HepG2 (cell line): ENCODE measurements around the gene BATF2. TPM values are rescaled to one million over a fixed set of nuclear protein-coding genes. Genes with fewer than 3 reads are reported as not detected.
A peak's percentile ranks its signal among the peaks of the same experiment; 100 is the strongest.

Experiments used
- CHD2 ChIP-seq: IDR thresholded peaks from 2 replicates; pipeline ENCODE4 v1.6.1; 2011; ENCODE audit warnings: low read depth, low read length, improper control_type of control experiment
- ELF3 ChIP-seq: IDR thresholded peaks from 2 replicates; pipeline ENCODE4 v1.6.1; 2016; ENCODE audit warnings: missing genetic modification reagents, missing compliant biosample characterization
- GABPA ChIP-seq, 2 experiments: IDR thresholded peaks; 2 replicates each; pipeline ENCODE4 v1.6.1; 2011 to 2016; ENCODE audit warnings: low read depth in 2 of 2, low read length in 1 of 2, missing biosample characterization in 1 of 2, missing genetic modification characterization in 1 of 2
- GRHL1 ChIP-seq: sonication (generic); formaldehyde crosslinking; conservative IDR thresholded peaks from 2 replicates; pipeline ENCODE4 v1.8.0; 2022; ENCODE audit warnings: missing genetic modification reagents
- MEIS1 ChIP-seq: sonication (generic); formaldehyde crosslinking; IDR thresholded peaks from 2 replicates; pipeline ENCODE4 v1.9.0; 2021; ENCODE audit warnings: mild to moderate bottlenecking, missing genetic modification reagents, moderate library complexity, borderline replicate concordance
- NFE2L2 ChIP-seq: fragments of 150-350 bp; IDR thresholded peaks from 2 replicates; pipeline ENCODE4 v1.6.1; 2014; ENCODE audit warnings: low read length
- PAX8 ChIP-seq: sonication (generic); formaldehyde crosslinking; IDR thresholded peaks from 2 replicates; pipeline ENCODE4 v1.8.0; 2022; ENCODE audit warnings: mild to moderate bottlenecking, missing genetic modification reagents, borderline replicate concordance
- THRA ChIP-seq: sonication (generic); formaldehyde crosslinking; IDR thresholded peaks from 2 replicates; pipeline ENCODE4 v1.4.0; 2020; ENCODE audit warnings: missing genetic modification reagents, borderline replicate concordance
- ZFAT ChIP-seq: sonication (generic); formaldehyde crosslinking; conservative IDR thresholded peaks from 2 replicates; pipeline ENCODE4 v1.8.1; 2023; ENCODE audit warnings: missing genetic modification reagents, inconsistent platforms
- ZKSCAN1 ChIP-seq: fragments of 150-350 bp; IDR thresholded peaks from 2 replicates; pipeline ENCODE4 v1.6.1; 2014; ENCODE audit warnings: low read length
- ZNF326 ChIP-seq: sonication (generic); formaldehyde crosslinking; IDR thresholded peaks from 2 replicates; pipeline ENCODE4 v1.4.0; 2020; ENCODE audit warnings: missing genetic modification reagents, borderline replicate concordance
- ZNF335 ChIP-seq: sonication (generic); formaldehyde crosslinking; IDR thresholded peaks from 2 replicates; pipeline ENCODE4 v1.4.0; 2020; ENCODE audit warnings: missing genetic modification reagents
- ZNF354B ChIP-seq: sonication (generic); formaldehyde crosslinking; IDR thresholded peaks from 2 replicates; pipeline ENCODE4 v1.8.0; 2022; ENCODE audit warnings: mild to moderate bottlenecking, missing genetic modification reagents
- ZNF530 ChIP-seq: sonication (generic); formaldehyde crosslinking; IDR thresholded peaks from 2 replicates; pipeline ENCODE4 v1.5.0; 2020; ENCODE audit warnings: low read depth, mild to moderate bottlenecking, missing genetic modification reagents
- ZNF629 ChIP-seq: sonication (generic); formaldehyde crosslinking; conservative IDR thresholded peaks from 2 replicates; pipeline ENCODE4 v1.5.0; 2020; ENCODE audit warnings: missing genetic modification reagents
- ZNF678 ChIP-seq: sonication (generic); formaldehyde crosslinking; IDR thresholded peaks from 2 replicates; pipeline ENCODE4 v1.4.0; 2020; ENCODE audit warnings: mild to moderate bottlenecking, missing genetic modification reagents
- ZNF75D ChIP-seq: sonication (generic); formaldehyde crosslinking; IDR thresholded peaks from 2 replicates; pipeline ENCODE4 v1.8.1; 2023; ENCODE audit warnings: missing genetic modification reagents, mild to moderate bottlenecking, borderline replicate concordance
- ZNF792 ChIP-seq: IDR thresholded peaks from 2 replicates; pipeline ENCODE4 v1.6.1; 2016
- polyA plus RNA-seq, 8 experiments: library from polyadenylated mRNA; depleted of rRNA in 3 of 8; stranded (reverse) in 7 of 8; unstranded in 1 of 8; fragments of >200 nt; fragmentation: Illumina TruSeq in 4 of 8; extraction: Trizol in 4 of 8; gene quantifications; 2 replicates each; pipeline versions ENCODE4 v1.2.1 to v1.2.3, GENCODE V29; 2011 to 2016; ENCODE audit warnings: low read depth in 4 of 8, missing spikeins in 1 of 8, mixed read lengths in 1 of 8; ENCODE audit not compliant: insufficient read depth in 1 of 8
- total RNA-seq, 5 experiments: library from RNA; depleted of rRNA; stranded (reverse); fragments of >200 nt; fragmentation: Illumina TruSeq; extraction: Trizol; gene quantifications; 2 replicates each; pipeline ENCODE4 v1.2.3, GENCODE V29; 2016; ENCODE audit warnings: low read depth in 1 of 5
- TF ChIP-seq, protein P1 (sequence below), 2 experiments: sonication (generic) in 1 of 2; formaldehyde crosslinking in 1 of 2; IDR thresholded peaks; 2 replicates each; pipeline versions ENCODE4 v1.4.0 to v1.6.1; 2018 to 2020; ENCODE audit warnings: missing genetic modification reagents in 2 of 2, borderline replicate concordance in 1 of 2, low read depth in 1 of 2, mild to moderate bottlenecking in 1 of 2, missing biosample characterization in 1 of 2
- TF ChIP-seq, protein P2 (sequence below): IDR thresholded peaks from 2 replicates; pipeline ENCODE4 v1.6.1; 2016; ENCODE audit warnings: low read depth, borderline replicate concordance
- TF ChIP-seq, protein P3 (sequence below): IDR thresholded peaks from 2 replicates; pipeline ENCODE4 v1.6.1; 2016; ENCODE audit warnings: missing genetic modification reagents, missing compliant biosample characterization

The BATF2 gene
- total and polyA plus RNA-seq, 2 of the 13 experiments (the other 11 are each of a cell fraction or from before 2014, with no cell fraction given) = 2.8 to 3.9 TPM

- TF ChIP-seq, protein P1, sequence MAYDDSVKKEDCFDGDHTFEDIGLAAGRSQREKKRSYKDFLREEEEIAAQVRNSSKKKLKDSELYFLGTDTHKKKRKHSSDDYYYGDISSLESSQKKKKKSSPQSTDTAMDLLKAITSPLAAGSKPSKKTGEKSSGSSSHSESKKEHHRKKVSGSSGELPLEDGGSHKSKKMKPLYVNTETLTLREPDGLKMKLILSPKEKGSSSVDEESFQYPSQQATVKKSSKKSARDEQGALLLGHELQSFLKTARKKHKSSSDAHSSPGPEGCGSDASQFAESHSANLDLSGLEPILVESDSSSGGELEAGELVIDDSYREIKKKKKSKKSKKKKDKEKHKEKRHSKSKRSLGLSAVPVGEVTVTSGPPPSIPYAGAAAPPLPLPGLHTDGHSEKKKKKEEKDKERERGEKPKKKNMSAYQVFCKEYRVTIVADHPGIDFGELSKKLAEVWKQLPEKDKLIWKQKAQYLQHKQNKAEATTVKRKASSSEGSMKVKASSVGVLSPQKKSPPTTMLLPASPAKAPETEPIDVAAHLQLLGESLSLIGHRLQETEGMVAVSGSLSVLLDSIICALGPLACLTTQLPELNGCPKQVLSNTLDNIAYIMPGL (CRISPR knock-in tag; IDR thresholded peaks at IDR 0.05; ENCODE audit: borderline replicate concordance in 1 of 2, low read depth in 1 of 2) = peak in 1 of 2 experiments; percentile 47; a peak in 1 of 4 replicates
- TF ChIP-seq GABPA (IDR thresholded peaks at IDR 0.05; ENCODE audit: low read depth, low read length) (no peak), GABPA (CRISPR knock-in tag; IDR thresholded peaks at IDR 0.05; ENCODE audit: low read depth) (peak; percentile 32; the same call in 1 of the 2 replicates), ZNF326 (no peak), NFE2L2 (no peak), THRA (CRISPR knock-in tag) (no peak), ZKSCAN1 (no peak), ZNF75D (CRISPR knock-in tag) (no peak), ZNF678 (CRISPR knock-in tag) (no peak), ZNF530 (CRISPR knock-in tag) (no peak), MEIS1 (CRISPR knock-in tag) (no peak), ZFAT (CRISPR knock-in tag) (no peak), ZNF629 (CRISPR knock-in tag) (no peak), ELF3 (CRISPR knock-in tag) (0 out of 2 replicates have a peak, but pooled peaks have one; percentile 26), ZNF354B (CRISPR knock-in tag) (no peak), PAX8 (CRISPR knock-in tag) (no peak), ZNF792 (CRISPR knock-in tag) (no peak), CHD2 (no peak), ZNF335 (CRISPR knock-in tag) (no peak), GRHL1 (no peak)
- TF ChIP-seq, protein P2, sequence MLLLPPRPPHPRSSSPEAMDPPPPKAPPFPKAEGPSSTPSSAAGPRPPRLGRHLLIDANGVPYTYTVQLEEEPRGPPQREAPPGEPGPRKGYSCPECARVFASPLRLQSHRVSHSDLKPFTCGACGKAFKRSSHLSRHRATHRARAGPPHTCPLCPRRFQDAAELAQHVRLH = no peak
- TF ChIP-seq, protein P3, sequence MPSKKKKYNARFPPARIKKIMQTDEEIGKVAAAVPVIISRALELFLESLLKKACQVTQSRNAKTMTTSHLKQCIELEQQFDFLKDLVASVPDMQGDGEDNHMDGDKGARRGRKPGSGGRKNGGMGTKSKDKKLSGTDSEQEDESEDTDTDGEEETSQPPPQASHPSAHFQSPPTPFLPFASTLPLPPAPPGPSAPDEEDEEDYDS = peak; percentile 37; the same call in 1 of the 2 replicates
Observed at GRCh38 chr11:64998141-64998540, 1.4 kb upstream of the BATF2 start (continued).
